Sigmoid colon (tissue), 4 donors: ENCODE data around the gene STK11.

Source experiments
- CTCF ChIP-seq, 4 experiments: fragments of 450-650 bp in 3 of 4; fragments of 200-600 bp in 1 of 4; IDR thresholded peaks; one replicate each; pipeline ENCODE4 v1.5.1; 2016 to 2019; ENCODE audit warnings: antibody characterized with exemption in 4 of 4, mild to moderate bottlenecking in 3 of 4, moderate library complexity in 2 of 4
- POLR2A ChIP-seq, 2 donors: fragments of 450-650 bp; IDR thresholded peaks; one replicate each; pipeline ENCODE4 v1.6.1; 2016; ENCODE audit warnings: antibody characterized with exemption in 2 of 2, mild to moderate bottlenecking in 2 of 2, moderate library complexity in 2 of 2
- POLR2AphosphoS5 ChIP-seq, 4 donors: sonication (generic); formaldehyde crosslinking; IDR thresholded peaks; one replicate each; pipeline ENCODE4 v1.6.1; 2017; ENCODE audit warnings: antibody characterized with exemption in 4 of 4

- TF ChIP-seq CTCF (IDR thresholded peaks at IDR 0.05) (no peak), POLR2AphosphoS5 (IDR thresholded peaks at IDR 0.05) (no peak), POLR2A (IDR thresholded peaks at IDR 0.05) (no peak)
Measured at GRCh38 chr19:1206150-1206863, 729 bp downstream of the STK11 start.
